Posterior vena cava (tissue), 2 donors: ENCODE results near the gene PTPN4. TPM values are rescaled to one million over a fixed set of nuclear protein-coding genes. Genes with fewer than 3 reads are reported as not detected.

Source experiments
- DNase-seq: peaks from one replicate; pipeline ENCODE4 v3.0.0-alpha.2; 2020; ENCODE audit warnings: low spot score
- intact Hi-C, 2 donors: fragments of 100-400 bp; cut with DNase I; formaldehyde crosslinking; loops; one replicate each; pipeline versions ENCODE4 v1.14.1 to v1.14.2; 2022 to 2023
- total RNA-seq, 2 donors: library from RNA; stranded (reverse); fragmentation: NEBNext Ultra II Directional; extraction: Animal tissue kit (Norgen Biotek cat#: 25700); gene quantifications; one replicate each; pipeline ENCODE4 v1.2.1, GENCODE V29; 2021
- donor health status: DM: yes; HTN: yes; CAD: no.
- donor health status: DM: yes; HTN: yes; CAD: no.

PTPN4 gene
- total RNA-seq, 2 donors from 2014 or later, result 23.8 to 25.4 TPM

DNA sequence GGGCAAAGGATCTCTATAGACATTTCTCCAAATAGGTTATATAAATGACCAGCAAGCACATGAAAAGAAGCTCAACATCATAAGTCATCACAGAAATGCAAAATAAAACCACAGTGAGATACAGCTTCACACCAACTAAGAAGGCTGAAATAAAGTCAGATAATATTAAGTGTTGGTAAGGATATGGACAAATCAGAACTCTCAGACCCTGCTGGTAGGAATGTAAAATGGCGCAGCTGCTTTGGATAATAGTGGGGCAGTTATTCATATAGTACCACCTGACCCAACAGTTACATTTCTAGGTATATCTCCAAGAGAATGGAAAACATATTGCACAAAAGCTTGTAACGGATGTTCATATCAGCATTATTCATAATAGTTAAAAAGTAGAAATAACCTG, 267.2 kb downstream of the PTPN4 start:
- intact Hi-C loops, result no loop called here
- DNase-seq, result no peak

DNA sequence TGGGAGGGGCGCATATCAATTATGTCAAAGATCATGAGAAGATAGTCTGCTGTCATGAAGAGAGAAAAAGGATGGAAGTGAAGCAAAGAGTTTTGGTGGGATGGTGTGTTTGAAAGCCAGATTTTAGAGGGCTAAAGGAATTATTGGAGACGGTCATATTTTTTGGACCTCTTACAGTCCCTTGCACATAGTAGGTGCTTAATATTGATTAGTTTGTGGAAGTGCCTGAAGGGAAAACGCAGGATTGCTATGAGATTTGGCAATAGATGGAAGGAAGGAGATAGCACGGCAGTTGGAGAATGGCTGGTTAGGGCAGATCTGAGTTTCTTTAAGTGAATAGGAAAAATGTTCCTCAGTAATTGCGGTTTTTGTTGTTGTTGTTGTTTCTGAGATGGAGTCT, 269.1 kb downstream of the PTPN4 start:
- no peak for DNase-seq
- intact Hi-C loops, result no loop called here

DNA sequence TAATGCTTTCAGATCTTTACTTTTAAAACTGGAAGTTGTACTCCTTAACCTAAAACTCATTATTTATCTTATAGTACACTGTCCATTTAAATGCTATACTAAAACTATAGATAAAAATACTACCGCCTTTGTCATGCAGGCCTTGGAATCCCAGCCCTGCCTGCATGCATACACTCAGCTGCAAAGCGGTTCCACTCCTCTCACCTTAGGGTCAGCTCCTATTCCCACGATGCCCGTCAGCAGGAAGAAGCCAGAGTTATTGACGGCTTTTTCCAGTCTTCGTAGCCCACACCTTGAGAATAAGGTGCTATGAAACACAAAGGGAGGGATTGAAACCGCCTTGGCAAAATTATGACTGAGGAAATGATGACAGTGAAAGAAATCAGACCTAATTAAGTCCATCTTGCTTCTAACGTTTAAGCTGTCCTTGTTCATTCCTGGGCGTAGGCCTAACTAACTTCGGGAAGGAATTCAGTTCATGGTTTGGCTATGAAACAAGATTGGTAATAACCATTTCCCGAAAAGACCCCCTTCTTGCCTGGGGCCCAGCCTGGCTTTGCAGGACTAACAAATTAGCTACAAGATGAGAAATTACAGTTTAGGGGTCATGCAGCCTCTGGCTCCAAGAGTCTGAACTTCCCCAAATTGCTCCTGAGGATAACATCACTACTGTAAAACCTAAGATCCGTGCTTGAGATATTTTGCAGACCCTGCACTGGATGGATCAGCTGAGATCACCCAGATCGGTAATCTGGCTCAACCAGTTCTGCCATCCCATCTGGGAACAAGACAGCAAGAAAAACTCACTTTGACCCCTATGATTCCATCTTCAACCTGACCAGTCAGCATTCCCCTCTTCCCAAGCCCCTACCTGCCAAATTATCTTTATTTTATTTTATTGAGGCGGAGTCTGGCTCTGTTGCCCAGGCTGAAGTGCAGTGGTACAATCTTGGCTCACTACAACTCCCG, 270.2 kb downstream of the PTPN4 start:
- intact Hi-C loops, result no loop called here
- DNase-seq, result no peak

DNA sequence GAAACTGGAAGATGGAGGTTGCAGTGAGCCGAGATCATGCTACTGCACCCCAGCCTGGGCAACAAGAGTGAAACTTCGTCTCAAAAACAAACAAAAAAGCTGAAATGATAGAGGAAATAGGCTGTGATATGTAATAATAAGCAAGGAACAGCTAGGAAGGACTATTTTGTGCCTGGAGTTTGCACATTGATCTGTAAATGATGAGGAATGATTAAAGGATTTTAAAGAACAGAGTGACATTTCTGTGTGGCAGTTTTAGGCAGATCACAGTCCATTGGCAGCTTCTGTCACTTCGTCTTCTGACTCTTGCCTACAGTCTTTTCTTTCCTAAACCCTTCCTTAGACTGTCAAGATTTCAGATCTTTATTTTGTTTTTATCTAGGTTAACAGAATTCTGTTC, 272.6 kb downstream of the PTPN4 start:
- intact Hi-C loops, result no loop called here
- DNase-seq, result no peak

Other genes with a start within 250 kb of the PTPN4 start
- gene SCTR, start 235.4 kb upstream of the PTPN4 start, total RNA-seq, result not detected
- 1 to 10 TPM; 3.2 to 3.4 TPM for gene CFAP221, start 215.5 kb upstream of the PTPN4 start, total RNA-seq
- 1 to 10 TPM; 5.3 TPM for gene TMEM177, start 80.7 kb upstream of the PTPN4 start, total RNA-seq